ENCODE data around the gene TMC1.

TMC1 gene

GRCh38 chr9:72809586-72809985, 288.2 kb downstream of the TMC1 start:
- no peak for ATAC-seq
- no peak for TF ChIP-seq BACH2 (CRISPR knock-in tag; IDR thresholded peaks at IDR 0.05; ENCODE audit: borderline replicate concordance)

- ATAC-seq = no peak
- TF ChIP-seq ZFP3 (CRISPR knock-in tag; IDR thresholded peaks at IDR 0.05) = no peak
- no peak for TF ChIP-seq PATZ1 (CRISPR knock-in tag; IDR thresholded peaks at IDR 0.05; ENCODE audit: borderline replicate concordance)
- TF ChIP-seq ZNF8 (CRISPR knock-in tag; IDR thresholded peaks at IDR 0.05) = no peak
- TF ChIP-seq ARNTL (CRISPR knock-in tag; IDR thresholded peaks at IDR 0.05; ENCODE audit: borderline replicate concordance, low read depth) = no peak
- no peak for TF ChIP-seq ZC3H10 (CRISPR knock-in tag; IDR thresholded peaks at IDR 0.05)
- TF ChIP-seq POU6F1 (CRISPR knock-in tag; IDR thresholded peaks at IDR 0.05; ENCODE audit: borderline replicate concordance, low read depth) = no peak
- no peak for TF ChIP-seq TCF4 (CRISPR knock-in tag; IDR thresholded peaks at IDR 0.05; ENCODE audit: borderline replicate concordance)
- no peak for TF ChIP-seq SNAI2 (CRISPR knock-in tag; IDR thresholded peaks at IDR 0.05)
- no peak for TF ChIP-seq OSR1 (CRISPR knock-in tag; IDR thresholded peaks at IDR 0.05)
- TF ChIP-seq BACH2 (CRISPR knock-in tag; IDR thresholded peaks at IDR 0.05; ENCODE audit: borderline replicate concordance) = no peak
- TF ChIP-seq ZNF565 (CRISPR knock-in tag; conservative IDR thresholded peaks at IDR 0.05; ENCODE audit: low read depth) = no peak
- TF ChIP-seq GLIS3 (CRISPR knock-in tag; IDR thresholded peaks at IDR 0.05) = no peak
These were observed 291.2 kb downstream of the TMC1 start for GRCh38 chr9:72812559-72813111.

GRCh38 chr9:72813544-72813943, 292.1 kb downstream of the TMC1 start:
- TF ChIP-seq ZNF70 (CRISPR knock-in tag; IDR thresholded peaks at IDR 0.05) (no peak), ESRRG (CRISPR knock-in tag; IDR thresholded peaks at IDR 0.05) (no peak), ISL1 (CRISPR knock-in tag; IDR thresholded peaks at IDR 0.05) (no peak), PATZ1 (CRISPR knock-in tag; IDR thresholded peaks at IDR 0.05; ENCODE audit: borderline replicate concordance) (no peak), RARB (CRISPR knock-in tag; IDR thresholded peaks at IDR 0.05) (no peak), OSR1 (CRISPR knock-in tag; IDR thresholded peaks at IDR 0.05) (no peak), TOX (CRISPR knock-in tag; IDR thresholded peaks at IDR 0.05; ENCODE audit: borderline replicate concordance) (no peak), SNAI2 (CRISPR knock-in tag; IDR thresholded peaks at IDR 0.05) (no peak), CSDC2 (CRISPR knock-in tag; IDR thresholded peaks at IDR 0.05) (no peak), ZNF8 (CRISPR knock-in tag; IDR thresholded peaks at IDR 0.05) (no peak), POU6F1 (CRISPR knock-in tag; IDR thresholded peaks at IDR 0.05; ENCODE audit: borderline replicate concordance, low read depth) (no peak), ARNTL (CRISPR knock-in tag; IDR thresholded peaks at IDR 0.05; ENCODE audit: borderline replicate concordance, low read depth) (no peak), CSRNP3 (CRISPR knock-in tag; IDR thresholded peaks at IDR 0.05) (no peak), TSHZ2 (CRISPR knock-in tag; IDR thresholded peaks at IDR 0.05) (no peak), ZNF565 (CRISPR knock-in tag; conservative IDR thresholded peaks at IDR 0.05; ENCODE audit: low read depth) (no peak), CREB5 (CRISPR knock-in tag; IDR thresholded peaks at IDR 0.05; ENCODE audit: low read depth) (no peak)
- no peak for ATAC-seq

All from SK-N-SH treated with all-trans-retinoic acid at 6 μM for 48 hours (cell line).